ENCODE results near the gene AZU1. TPM values are rescaled to one million over a fixed set of nuclear protein-coding genes. Genes with fewer than 3 reads are reported as not detected.

Gene AZU1
- polyA plus RNA-seq, 3 donors = 2.7 to 5.7 (median 4.3) TPM

- Histone ChIP-seq H2AFZ (ENCODE audit: insufficient read depth, low read depth, low read length, poor library complexity, severe bottlenecking) (no peak overlapping the region), H3K4me3 (replicated peaks in 1 of 3; ENCODE audit: low read depth in 2 of 3, low read length in 3 of 3) (no peak overlapping the region), H4K20me1 (ENCODE audit: insufficient read depth, low read length) (no peaks in the 10 kb centered on the region), H3K36me3 (replicated peaks in 1 of 2; ENCODE audit: control insufficient read depth in 1 of 2, insufficient read depth in 2 of 2, low read length in 2 of 2) (no peaks in the 10 kb centered on the region), H3K9me3 (replicated peaks in 1 of 2; ENCODE audit: control insufficient read depth in 1 of 2, insufficient read depth in 1 of 2, low read length in 2 of 2) (no peaks in the 10 kb centered on the region), H3K79me2 (ENCODE audit: insufficient read depth, low read length) (no peaks in the 10 kb centered on the region), H3K9ac (ENCODE audit: insufficient read depth, low read length, poor library complexity, severe bottlenecking) (no peak overlapping the region), H3K4me1 (ENCODE audit: control insufficient read depth in 1 of 2, insufficient read depth in 2 of 2, low read length in 2 of 2) (peaks cover 10% of the 10 kb centered on the region in 2 donors), H3K4me2 (replicated peaks; ENCODE audit: extremely low read depth, low read length, poor library complexity, severe bottlenecking) (no peak overlapping the region), H3K27me3 (ENCODE audit: control insufficient read depth in 2 of 2, insufficient read depth in 2 of 2, low read length in 2 of 2) (no peaks in the 10 kb centered on the region), H3K27ac (ENCODE audit: low read depth in 1 of 2, low read length in 2 of 2) (no peak overlapping the region)
- TF ChIP-seq, protein P1, sequence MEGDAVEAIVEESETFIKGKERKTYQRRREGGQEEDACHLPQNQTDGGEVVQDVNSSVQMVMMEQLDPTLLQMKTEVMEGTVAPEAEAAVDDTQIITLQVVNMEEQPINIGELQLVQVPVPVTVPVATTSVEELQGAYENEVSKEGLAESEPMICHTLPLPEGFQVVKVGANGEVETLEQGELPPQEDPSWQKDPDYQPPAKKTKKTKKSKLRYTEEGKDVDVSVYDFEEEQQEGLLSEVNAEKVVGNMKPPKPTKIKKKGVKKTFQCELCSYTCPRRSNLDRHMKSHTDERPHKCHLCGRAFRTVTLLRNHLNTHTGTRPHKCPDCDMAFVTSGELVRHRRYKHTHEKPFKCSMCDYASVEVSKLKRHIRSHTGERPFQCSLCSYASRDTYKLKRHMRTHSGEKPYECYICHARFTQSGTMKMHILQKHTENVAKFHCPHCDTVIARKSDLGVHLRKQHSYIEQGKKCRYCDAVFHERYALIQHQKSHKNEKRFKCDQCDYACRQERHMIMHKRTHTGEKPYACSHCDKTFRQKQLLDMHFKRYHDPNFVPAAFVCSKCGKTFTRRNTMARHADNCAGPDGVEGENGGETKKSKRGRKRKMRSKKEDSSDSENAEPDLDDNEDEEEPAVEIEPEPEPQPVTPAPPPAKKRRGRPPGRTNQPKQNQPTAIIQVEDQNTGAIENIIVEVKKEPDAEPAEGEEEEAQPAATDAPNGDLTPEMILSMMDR (IDR thresholded peaks at IDR 0.05) = no peak
- no peak for DNase-seq
- peaks cover 10% of the 10 kb centered on the region for H3K4me1 Mint-ChIP-seq
- H3K36me3 Mint-ChIP-seq = peaks cover 0 to 2% of the 10 kb centered on the region in 2 donors
- peaks cover 10 to 20% (median 13%) of the 10 kb centered on the region in 3 donors for H3K27me3 Mint-ChIP-seq (ENCODE audit: low read depth in 3 of 3)
- H3K27ac Mint-ChIP-seq = peak overlapping the region in 1 of 7 donors; percentile 38
- WGBS (ENCODE audit: insufficient coverage) = 95% methylated on average over 11 of the region's 13 CpGs
- intact Hi-C loops (cut with micrococcal nuclease) = no loop called here
- H3K4me3 Mint-ChIP-seq = no peak overlapping the region
- H3K9me3 Mint-ChIP-seq = peaks cover 0 to 3% (median 0%) of the 10 kb centered on the region in 7 donors
These were observed 43.1 kb upstream of the AZU1 start for GRCh38 chr19:784541-784940.

DNA sequence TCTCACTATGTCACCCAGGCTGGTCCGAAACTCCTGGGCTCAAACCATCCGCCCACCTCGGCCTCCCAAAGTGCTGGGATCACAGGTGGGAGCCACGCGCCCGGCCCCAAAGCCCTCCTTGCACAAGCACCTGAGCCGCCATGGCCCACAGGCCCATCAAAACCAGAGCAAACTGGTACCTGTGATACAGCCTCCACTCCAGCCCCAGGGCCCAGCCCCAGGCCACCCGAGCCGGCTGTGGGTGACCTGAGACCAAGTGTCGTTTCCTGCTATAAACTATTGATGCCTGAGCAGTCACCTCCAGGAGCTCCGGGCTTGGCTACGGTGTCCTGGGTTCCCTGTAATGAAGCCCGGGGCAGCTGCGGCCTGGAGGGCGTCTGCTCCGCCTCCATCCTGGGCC is 40.1 kb upstream of the AZU1 start:
- no peak overlapping the region for H3K27ac Mint-ChIP-seq
- TF ChIP-seq, protein P1 (IDR thresholded peaks at IDR 0.05) = no peak
- H2AFZ ChIP-seq (ENCODE audit: insufficient read depth, low read depth, low read length, poor library complexity, severe bottlenecking) = no peak overlapping the region
- H3K27me3 Mint-ChIP-seq (ENCODE audit: low read depth in 3 of 3) = peaks cover 8 to 11% (median 10%) of the 10 kb centered on the region in 3 donors
- no peaks in the 10 kb centered on the region for H3K9me3 ChIP-seq (replicated peaks in 1 of 2; ENCODE audit: control insufficient read depth in 1 of 2, insufficient read depth in 1 of 2, low read length in 2 of 2)
- no peak overlapping the region for H3K4me2 ChIP-seq (replicated peaks; ENCODE audit: extremely low read depth, low read length, poor library complexity, severe bottlenecking)
- no peaks in the 10 kb centered on the region for H3K36me3 ChIP-seq (replicated peaks in 1 of 2; ENCODE audit: control insufficient read depth in 1 of 2, insufficient read depth in 2 of 2, low read length in 2 of 2)
- intact Hi-C loops (cut with micrococcal nuclease) = no loop called here
- H4K20me1 ChIP-seq (ENCODE audit: insufficient read depth, low read length) = no peaks in the 10 kb centered on the region
- peaks cover 0 to 3% (median 0%) of the 10 kb centered on the region in 7 donors for H3K9me3 Mint-ChIP-seq
- no peak overlapping the region for H3K27ac ChIP-seq (ENCODE audit: low read depth in 1 of 2, low read length in 2 of 2)
- no peaks in the 10 kb centered on the region for H3K27me3 ChIP-seq (ENCODE audit: control insufficient read depth in 2 of 2, insufficient read depth in 2 of 2, low read length in 2 of 2)
- peaks cover 14% of the 10 kb centered on the region for H3K4me1 Mint-ChIP-seq
- peaks cover 14 to 15% of the 10 kb centered on the region in 2 donors for H3K4me1 ChIP-seq (ENCODE audit: control insufficient read depth in 1 of 2, insufficient read depth in 2 of 2, low read length in 2 of 2)
- no peak overlapping the region for H3K4me3 Mint-ChIP-seq
- 95% methylated on average over 13 of the region's 16 CpGs for WGBS (ENCODE audit: insufficient coverage)
- no peak for DNase-seq
- H3K79me2 ChIP-seq (ENCODE audit: insufficient read depth, low read length) = no peaks in the 10 kb centered on the region
- H3K9ac ChIP-seq (ENCODE audit: insufficient read depth, low read length, poor library complexity, severe bottlenecking) = no peak overlapping the region
- peaks cover 0 to 2% of the 10 kb centered on the region in 2 donors for H3K36me3 Mint-ChIP-seq
- no peak overlapping the region for H3K4me3 ChIP-seq (replicated peaks in 1 of 3; ENCODE audit: low read depth in 2 of 3, low read length in 3 of 3)
